Measurements from ENCODE around the gene ACOD1. TPM values are rescaled to one million over a fixed set of nuclear protein-coding genes. Genes with fewer than 3 reads are reported as not detected.

ACOD1 gene
- total RNA-seq: not detected in 2 replicates

DNA sequence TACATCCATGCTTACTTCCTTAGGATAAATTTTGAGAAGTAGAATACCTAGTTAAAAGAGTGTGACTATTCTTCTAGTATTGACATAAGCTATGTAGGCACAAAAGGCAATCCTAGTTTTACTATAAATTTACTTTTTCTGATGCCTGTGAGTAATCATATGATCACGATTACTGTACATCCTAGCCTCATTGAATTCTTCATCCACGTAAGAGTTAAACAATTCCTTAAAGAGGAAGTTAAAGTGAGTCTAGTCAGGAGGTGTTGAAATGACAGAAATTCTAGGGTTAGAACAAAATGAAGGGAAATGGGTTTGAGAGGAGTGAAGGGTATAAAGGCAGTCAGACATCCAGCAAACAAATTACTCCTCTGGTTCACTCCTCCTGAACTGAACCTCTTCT, at the start of gene ACOD1:
Gene ACOD1 (plus strand): TSS at position 363 of the 400 bp plus-strand sequence. CDS start 48 bp downstream, outside the sequence.

DNA sequence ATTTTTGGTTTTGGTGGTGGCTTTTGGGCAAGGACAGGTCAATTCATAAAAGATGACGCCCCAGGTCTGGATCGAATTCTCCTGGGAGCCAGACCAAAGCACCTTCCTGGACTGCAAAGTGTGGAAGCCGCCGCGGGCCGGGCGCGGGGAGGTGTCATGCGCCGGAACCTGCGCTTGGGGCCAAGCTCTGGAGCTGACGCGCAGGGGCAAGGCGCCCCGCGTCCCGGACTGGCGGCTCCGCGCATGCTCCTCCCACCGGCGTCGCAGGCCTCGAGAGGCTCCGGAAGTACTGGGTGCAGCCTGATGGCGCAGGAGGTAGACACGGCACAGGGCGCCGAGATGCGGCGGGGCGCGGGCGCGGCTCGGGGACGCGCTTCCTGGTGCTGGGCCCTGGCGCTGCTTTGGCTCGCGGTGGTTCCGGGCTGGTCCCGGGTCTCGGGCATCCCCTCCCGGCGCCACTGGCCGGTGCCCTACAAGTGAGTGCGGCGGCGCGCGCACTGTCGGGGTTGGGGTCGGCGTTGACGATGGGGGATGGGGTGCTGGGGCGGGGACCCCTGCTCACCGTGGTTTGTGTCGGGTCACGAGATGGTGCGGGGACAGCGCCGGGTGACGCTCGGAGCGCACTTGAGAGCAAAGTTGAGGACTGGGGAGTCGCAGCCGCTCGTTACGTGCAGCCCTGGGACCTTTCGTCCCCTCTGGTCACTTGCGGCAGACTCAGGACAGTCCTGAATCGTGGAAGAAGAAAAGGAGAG, 43.7 kb downstream of the ACOD1 start, which contains the start of gene CLN5:
Gene CLN5 (plus strand): TSS at position 286 of the 752 bp plus-strand sequence. CDS start 18 bp downstream, at position 304.

Other genes with a start within 250 kb of the ACOD1 start
- gene KCTD12, start 62.1 kb upstream of the ACOD1 start, total RNA-seq: 165 and 310 TPM in 2 replicates
- gene CLN5, start 43.6 kb downstream of the ACOD1 start, total RNA-seq: 27.1 and 32.0 TPM in 2 replicates
- 70.3 and 70.9 TPM in 2 replicates for gene FBXL3, start 78.6 kb downstream of the ACOD1 start, total RNA-seq

Measured in thoracic aorta endothelial cell (primary cell).